ENCODE data around the gene OR10K1.

DNA sequence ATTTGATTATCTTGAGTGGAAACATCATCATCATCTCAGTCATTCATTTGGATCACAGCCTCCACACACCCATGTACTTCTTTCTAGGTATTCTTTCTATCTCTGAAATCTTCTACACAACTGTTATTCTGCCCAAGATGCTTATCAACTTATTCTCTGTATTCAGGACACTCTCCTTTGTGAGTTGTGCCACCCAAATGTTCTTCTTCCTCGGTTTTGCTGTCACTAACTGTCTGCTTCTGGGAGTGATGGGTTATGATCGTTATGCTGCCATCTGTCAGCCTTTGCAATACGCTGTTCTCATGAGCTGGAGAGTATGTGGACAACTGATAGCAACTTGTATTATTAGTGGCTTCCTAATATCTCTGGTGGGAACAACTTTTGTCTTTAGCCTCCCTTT lies 29.7 kb downstream of the OR10K1 start:
- no peak for TF ChIP-seq EZH2phosphoT487 (IDR thresholded peaks at IDR 0.05; ENCODE audit: borderline replicate concordance)
- TF ChIP-seq, protein P1, sequence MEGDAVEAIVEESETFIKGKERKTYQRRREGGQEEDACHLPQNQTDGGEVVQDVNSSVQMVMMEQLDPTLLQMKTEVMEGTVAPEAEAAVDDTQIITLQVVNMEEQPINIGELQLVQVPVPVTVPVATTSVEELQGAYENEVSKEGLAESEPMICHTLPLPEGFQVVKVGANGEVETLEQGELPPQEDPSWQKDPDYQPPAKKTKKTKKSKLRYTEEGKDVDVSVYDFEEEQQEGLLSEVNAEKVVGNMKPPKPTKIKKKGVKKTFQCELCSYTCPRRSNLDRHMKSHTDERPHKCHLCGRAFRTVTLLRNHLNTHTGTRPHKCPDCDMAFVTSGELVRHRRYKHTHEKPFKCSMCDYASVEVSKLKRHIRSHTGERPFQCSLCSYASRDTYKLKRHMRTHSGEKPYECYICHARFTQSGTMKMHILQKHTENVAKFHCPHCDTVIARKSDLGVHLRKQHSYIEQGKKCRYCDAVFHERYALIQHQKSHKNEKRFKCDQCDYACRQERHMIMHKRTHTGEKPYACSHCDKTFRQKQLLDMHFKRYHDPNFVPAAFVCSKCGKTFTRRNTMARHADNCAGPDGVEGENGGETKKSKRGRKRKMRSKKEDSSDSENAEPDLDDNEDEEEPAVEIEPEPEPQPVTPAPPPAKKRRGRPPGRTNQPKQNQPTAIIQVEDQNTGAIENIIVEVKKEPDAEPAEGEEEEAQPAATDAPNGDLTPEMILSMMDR (conservative IDR thresholded peaks at IDR 0.05; ENCODE audit: low read length), result no peak
